ENCODE data around the gene KLF13. TPM values are rescaled to one million over a fixed set of nuclear protein-coding genes. Genes with fewer than 3 reads are reported as not detected.

The KLF13 gene
- total and polyA plus RNA-seq, 10 of the 15 experiments (the other 5 are each of a cell fraction or from before 2014, with no cell fraction given), result 20.3 to 109 (median 51.4) TPM

GRCh38 chr15:31324806-31325594 lies 1.6 kb upstream of the KLF13 start:
- Histone ChIP-seq H3K27ac (ENCODE audit: control insufficient read depth, insufficient read depth) (peak overlapping the region; percentile 97), H3K36me3 (ENCODE audit: control insufficient read depth in 2 of 2, insufficient read depth in 2 of 2, low read length in 1 of 2) (no peaks in the 10 kb centered on the region; a peak in 1 of 4 replicates), H4K20me1 (ENCODE audit: control insufficient read depth, insufficient read depth) (no peaks in the 10 kb centered on the region), H2AFZ (ENCODE audit: control insufficient read depth, low read depth, low read length) (peak overlapping the region; percentile 50), H3K4me3 (peak overlapping the region; percentile 79), H3K79me2 (ENCODE audit: control insufficient read depth, insufficient read depth, low read length) (peaks cover 59% of the 10 kb centered on the region), H3K4me1 (ENCODE audit: control insufficient read depth, insufficient read depth, low read length) (peaks cover 21% of the 10 kb centered on the region), H3K27me3 (replicated peaks in 1 of 2; ENCODE audit: control insufficient read depth in 2 of 2, insufficient read depth in 2 of 2, low read length in 1 of 2) (no peaks in the 10 kb centered on the region), H3K9ac (ENCODE audit: control insufficient read depth, insufficient read depth, low read length) (peak overlapping the region; percentile 96), H3K9me3 (replicated peaks; ENCODE audit: control insufficient read depth, insufficient read depth, low read length) (no peaks in the 10 kb centered on the region; the same call in 2 of the 3 replicates), H3K4me2 (ENCODE audit: control insufficient read depth, insufficient read depth) (peak overlapping the region; percentile 99)
- peak; percentile 75 for FAIRE-seq
- SMC1A ChIA-PET (ENCODE audit: uncharacterized antibody, unreplicated experiment), result interaction anchor here (0.7 to 5.0 kb wide), 29 partner anchors 8 to 311 kb away, joined by 3 to 83 read pairs (median 7); no protein-coding TSS in a partner anchor
- POLR2A ChIA-PET, result interaction anchor here (1.0 to 7.3 kb wide), 21 partner anchors 8 to 110 kb away, joined by 3 to 112 read pairs (median 7); no protein-coding TSS in a partner anchor
- CTCF ChIA-PET, result interaction anchor here (0.6 to 4.6 kb wide), 17 partner anchors 20 to 163 kb away, joined by 3 to 35 read pairs (median 3); no protein-coding TSS in a partner anchor
- ATAC-seq, result peak; percentile 2; the same call in 2 of the 3 replicates
- in situ Hi-C loops (cut with MboI), result loop anchor here (10.0 to 25.0 kb wide), 3 partner anchors 60 to 1287 kb away; partner anchors contain the start of genes ARHGAP11A and ARHGAP11B
- no peak for DNase-seq (ENCODE audit: low read depth, low spot score)
- WGBS (ENCODE audit: insufficient coverage, insufficient replicate concordance, low lambda C conversion rate, missing lambda C conversion rate), result 3% methylated on average over 23 of the region's 23 CpGs
- RAD21 ChIA-PET (ENCODE audit: unreplicated experiment), result interaction anchor here (1.2 to 5.3 kb wide), 25 partner anchors 8 to 163 kb away, joined by 4 to 109 read pairs (median 10); no protein-coding TSS in a partner anchor
- intact Hi-C loops (cut with micrococcal nuclease; ENCODE audit: unreplicated experiment), result loop anchor here (10.0 kb wide), 2 partner anchors 320 to 420 kb away; partner anchors contain the start of gene FAN1
- TSS peak; percentile 79 for BruUV-seq (replicated peaks)
- TF ChIP-seq USF2 (IDR thresholded peaks at IDR 0.05; ENCODE audit: borderline replicate concordance, low read depth, low read length) (no peak), SIN3A (IDR thresholded peaks at IDR 0.05; ENCODE audit: low read depth, low read length) (no peak), CEBPZ (IDR thresholded peaks at IDR 0.05; ENCODE audit: low read depth, low read length) (no peak), TARDBP (IDR thresholded peaks at IDR 0.05; ENCODE audit: borderline replicate concordance) (no peak), ATF2 (IDR thresholded peaks at IDR 0.05; ENCODE audit: low read length) (no peak), ZBTB4 (CRISPR knock-in tag; IDR thresholded peaks at IDR 0.05) (no peak), MYC (IDR thresholded peaks at IDR 0.05; ENCODE audit: insufficient read depth, insufficient read length, insufficient replicate concordance, low read length, severe bottlenecking) (no peak)
